Lower lobe of right lung (tissue), 2 donors: ENCODE results near the gene AKAP1. TPM values are rescaled to one million over a fixed set of nuclear protein-coding genes. Genes with fewer than 3 reads are reported as not detected.

ENCODE experiments used
- ATAC-seq, 2 donors: fragments of 200-7000 bp; cut with Tn5 transposase; one replicate each; pipeline ENCODE4 v1.9.1; 2020 to 2022; ENCODE audit warnings: mild to moderate bottlenecking in 2 of 2, moderate library complexity in 2 of 2
- DNase-seq: peaks from one replicate; pipeline ENCODE4 v3.0.0-alpha.2; 2020
- H3K27ac ChIP-seq: fragments of 200-600 bp; one replicate; pipeline ENCODE4 v1.8.0; 2022
- H3K27me3 ChIP-seq: fragments of 200-600 bp; one replicate; pipeline ENCODE4 v1.8.0; 2022; ENCODE audit warnings: low read depth
- H3K36me3 ChIP-seq: fragments of 200-600 bp; one replicate; pipeline ENCODE4 v1.8.0; 2022; ENCODE audit warnings: mild to moderate bottlenecking
- H3K4me1 ChIP-seq: fragments of 200-600 bp; one replicate; pipeline ENCODE4 v1.8.0; 2022
- H3K4me3 ChIP-seq: fragments of 200-600 bp; one replicate; pipeline ENCODE4 v1.8.0; 2022; ENCODE audit warnings: mild to moderate bottlenecking
- H3K9me3 ChIP-seq: fragments of 200-600 bp; one replicate; pipeline ENCODE4 v1.8.0; 2022
- intact Hi-C: fragments of 100-400 bp; cut with DNase I; formaldehyde crosslinking; loops from one replicate; pipeline ENCODE4 v1.11.0; 2022
- total RNA-seq: library from RNA; stranded (reverse); fragmentation: NEBNext Ultra II Directional; extraction: Animal tissue kit (Norgen Biotek cat#: 25700); gene quantifications from one replicate; pipeline ENCODE4 v1.2.1, GENCODE V29; 2021
- TF ChIP-seq, protein P1 (sequence below): fragments of 200-600 bp; IDR thresholded peaks from one replicate; pipeline ENCODE4 v1.8.0; 2022; ENCODE audit warnings: antibody characterized with exemption, mild to moderate bottlenecking
- donor health status: DM: no; HTN: yes; CAD: no; lungs with severe emphysema.

Gene AKAP1
- total RNA-seq, 1 donor from 2014 or later, result 54.5 TPM

- Histone ChIP-seq H3K4me3 (no peak overlapping the region), H3K9me3 (no peaks in the 10 kb centered on the region), H3K27ac (peak overlapping the region; percentile 58), H3K4me1 (peaks cover 41% of the 10 kb centered on the region), H3K27me3 (no peaks in the 10 kb centered on the region), H3K36me3 (no peaks in the 10 kb centered on the region)
- ATAC-seq (peak; percentile 20 to 63), DNase-seq (no peak)
- intact Hi-C loops, result no loop called here
- TF ChIP-seq, protein P1, sequence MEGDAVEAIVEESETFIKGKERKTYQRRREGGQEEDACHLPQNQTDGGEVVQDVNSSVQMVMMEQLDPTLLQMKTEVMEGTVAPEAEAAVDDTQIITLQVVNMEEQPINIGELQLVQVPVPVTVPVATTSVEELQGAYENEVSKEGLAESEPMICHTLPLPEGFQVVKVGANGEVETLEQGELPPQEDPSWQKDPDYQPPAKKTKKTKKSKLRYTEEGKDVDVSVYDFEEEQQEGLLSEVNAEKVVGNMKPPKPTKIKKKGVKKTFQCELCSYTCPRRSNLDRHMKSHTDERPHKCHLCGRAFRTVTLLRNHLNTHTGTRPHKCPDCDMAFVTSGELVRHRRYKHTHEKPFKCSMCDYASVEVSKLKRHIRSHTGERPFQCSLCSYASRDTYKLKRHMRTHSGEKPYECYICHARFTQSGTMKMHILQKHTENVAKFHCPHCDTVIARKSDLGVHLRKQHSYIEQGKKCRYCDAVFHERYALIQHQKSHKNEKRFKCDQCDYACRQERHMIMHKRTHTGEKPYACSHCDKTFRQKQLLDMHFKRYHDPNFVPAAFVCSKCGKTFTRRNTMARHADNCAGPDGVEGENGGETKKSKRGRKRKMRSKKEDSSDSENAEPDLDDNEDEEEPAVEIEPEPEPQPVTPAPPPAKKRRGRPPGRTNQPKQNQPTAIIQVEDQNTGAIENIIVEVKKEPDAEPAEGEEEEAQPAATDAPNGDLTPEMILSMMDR, result no peak
These were observed 6.2 kb downstream of the AKAP1 start for GRCh38 chr17:57091186-57091618.

DNA sequence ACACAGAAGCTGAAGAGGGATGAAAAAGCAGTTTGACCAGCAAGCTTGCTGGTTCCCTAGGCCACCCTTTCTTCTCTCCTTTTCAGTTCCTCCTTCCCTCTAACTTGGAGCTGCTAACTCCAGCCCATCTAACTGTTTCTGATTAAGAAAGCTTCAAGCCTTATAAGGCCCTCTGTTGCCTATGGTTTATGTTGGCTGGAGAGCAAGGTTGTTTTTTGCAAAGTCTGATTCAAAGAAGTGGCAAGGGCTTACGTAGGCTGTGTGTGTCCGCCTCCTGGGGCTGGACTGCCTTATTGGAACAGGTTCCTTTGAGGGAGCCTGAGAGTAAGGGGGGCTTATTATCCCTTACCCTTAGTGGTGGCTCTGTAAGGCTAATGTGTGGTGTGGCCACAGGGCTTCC is 7.1 kb downstream of the AKAP1 start:
- ATAC-seq (no peak), DNase-seq (no peak)
- no peaks in the 10 kb centered on the region for H3K36me3 ChIP-seq
- no peaks in the 10 kb centered on the region for H3K27me3 ChIP-seq
- peak overlapping the region; percentile 46 for H3K27ac ChIP-seq
- intact Hi-C loops, result no loop called here
- no peak overlapping the region for H3K4me3 ChIP-seq
- H3K9me3 ChIP-seq, result no peaks in the 10 kb centered on the region
- TF ChIP-seq, protein P1, result no peak
- H3K4me1 ChIP-seq, result peaks cover 48% of the 10 kb centered on the region

DNA sequence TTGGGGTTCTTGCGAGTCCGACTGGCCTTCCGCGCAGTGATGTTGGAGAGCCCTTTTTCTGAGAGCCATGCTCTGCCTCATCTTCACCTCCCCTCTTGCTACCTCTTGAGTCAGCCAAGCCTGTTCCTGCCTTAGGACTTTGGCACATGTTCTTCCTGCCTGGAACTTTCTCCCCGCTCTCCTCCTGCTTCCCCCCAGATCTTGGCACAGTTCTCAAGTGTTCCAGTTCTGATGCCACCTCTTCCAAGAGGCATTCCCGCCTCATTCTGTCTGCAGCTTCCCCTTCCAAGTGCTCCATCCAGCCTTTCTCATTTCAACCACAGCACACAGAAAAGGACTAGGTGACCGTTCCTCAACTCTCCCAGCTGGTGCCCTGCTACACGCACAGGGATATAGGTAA is 7.7 kb downstream of the AKAP1 start:
- DNase-seq (no peak), ATAC-seq (peak in 1 of 2 donors; percentile 28)
- Histone ChIP-seq H3K4me1 (peaks cover 48% of the 10 kb centered on the region), H3K36me3 (no peaks in the 10 kb centered on the region), H3K27ac (peak overlapping the region; percentile 46), H3K4me3 (no peak overlapping the region), H3K27me3 (no peaks in the 10 kb centered on the region), H3K9me3 (no peaks in the 10 kb centered on the region)
- intact Hi-C loops, result no loop called here
- TF ChIP-seq, protein P1, result no peak

DNA sequence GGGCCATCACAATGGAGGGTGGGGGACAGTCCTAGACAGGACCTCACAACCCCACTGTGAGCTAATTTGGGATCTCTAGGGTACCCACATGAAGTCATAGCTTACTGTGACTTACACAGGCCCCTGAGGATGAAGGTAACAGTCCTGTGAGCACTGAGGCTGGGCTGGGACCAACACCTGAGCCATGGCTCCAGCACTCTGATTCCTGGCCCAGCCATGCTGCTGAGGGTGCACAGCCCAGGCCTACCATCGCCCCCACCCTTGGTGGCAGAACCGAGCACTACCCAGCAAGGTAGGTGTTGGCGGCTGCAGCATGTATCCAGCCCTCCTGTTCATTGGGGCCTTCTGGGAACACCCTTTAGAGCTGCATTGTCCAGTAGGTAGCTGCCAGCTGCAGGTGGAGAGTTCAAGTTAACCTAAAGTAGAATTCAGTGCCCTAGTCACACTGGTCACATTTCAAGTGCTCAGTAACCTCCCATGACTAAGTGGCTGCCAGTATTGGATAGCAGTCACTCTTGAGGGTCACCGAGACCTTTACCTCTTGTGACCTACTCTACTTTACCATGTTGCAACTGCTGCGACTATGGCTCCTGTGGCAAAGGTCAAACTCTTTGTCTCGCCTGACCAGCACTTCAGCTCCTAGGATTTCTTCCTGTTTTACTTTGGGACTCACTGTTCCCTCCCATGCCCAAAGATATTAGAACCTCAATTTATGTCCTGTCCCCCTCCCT is 11.6 kb downstream of the AKAP1 start:
- no peak for DNase-seq
- ATAC-seq, result peak; percentile 22 to 41
- Histone ChIP-seq H3K27me3 (no peaks in the 10 kb centered on the region), H3K4me1 (peaks cover 49% of the 10 kb centered on the region), H3K9me3 (no peaks in the 10 kb centered on the region), H3K36me3 (no peaks in the 10 kb centered on the region), H3K27ac (no peak overlapping the region), H3K4me3 (no peak overlapping the region)
- TF ChIP-seq, protein P1, result no peak
- intact Hi-C loops, result no loop called here

DNA sequence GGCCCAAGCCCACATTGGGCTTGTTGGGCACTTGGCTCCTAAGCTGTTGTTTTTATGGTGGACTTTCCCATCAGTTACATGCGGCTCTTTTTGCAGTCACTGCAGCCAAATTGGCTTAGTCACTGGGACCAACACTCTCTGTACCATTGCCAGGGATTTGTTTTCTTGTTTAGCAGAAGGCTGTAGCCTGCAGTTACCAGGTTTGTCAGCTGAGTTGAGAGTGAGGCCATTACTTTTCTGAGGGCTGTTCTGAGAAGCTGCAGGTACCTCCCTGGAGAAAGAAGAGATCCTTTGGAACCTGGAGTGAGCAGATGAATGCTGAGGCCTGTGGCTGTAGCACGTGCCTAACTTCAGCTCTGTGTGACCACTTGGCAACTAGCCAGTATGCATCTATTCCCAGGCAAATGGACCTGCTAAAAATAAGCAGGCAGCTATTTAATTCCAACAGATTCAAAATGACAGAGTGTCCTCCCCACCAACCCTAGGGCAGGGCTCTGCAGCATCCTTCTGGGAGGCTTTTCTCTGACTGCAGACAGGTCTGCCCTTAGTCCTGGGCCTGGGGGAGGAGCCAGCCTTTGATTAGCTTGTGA is 12.9 kb downstream of the AKAP1 start:
- Histone ChIP-seq H3K27me3 (no peaks in the 10 kb centered on the region), H3K4me3 (no peak overlapping the region), H3K9me3 (no peaks in the 10 kb centered on the region), H3K36me3 (no peaks in the 10 kb centered on the region), H3K27ac (no peak overlapping the region), H3K4me1 (peaks cover 36% of the 10 kb centered on the region)
- DNase-seq (no peak), ATAC-seq (peak in 1 of 2 donors; percentile 39)
- intact Hi-C loops, result no loop called here
- TF ChIP-seq, protein P1, result no peak
